ENCODE measurements around the gene HAO2.

DNA sequence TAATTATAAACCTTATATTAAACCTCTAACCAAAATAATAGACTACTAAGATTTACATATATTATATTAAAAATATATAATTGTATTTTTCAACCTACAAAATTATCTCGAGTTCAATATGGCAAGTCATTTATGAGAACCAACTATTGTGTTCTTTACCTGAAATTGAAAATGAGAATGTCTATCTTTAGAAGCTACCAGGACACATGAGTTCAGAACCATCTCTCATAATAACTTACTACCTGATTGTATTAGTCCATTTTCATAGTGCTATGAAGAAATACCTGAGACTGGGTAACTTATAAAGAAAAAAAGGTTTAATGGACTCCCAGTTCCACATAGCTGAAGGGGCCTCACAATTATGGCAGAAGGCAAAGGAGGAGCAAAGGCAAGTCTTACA is 6.8 kb downstream of the HAO2 start:
- TF ChIP-seq, protein P1, sequence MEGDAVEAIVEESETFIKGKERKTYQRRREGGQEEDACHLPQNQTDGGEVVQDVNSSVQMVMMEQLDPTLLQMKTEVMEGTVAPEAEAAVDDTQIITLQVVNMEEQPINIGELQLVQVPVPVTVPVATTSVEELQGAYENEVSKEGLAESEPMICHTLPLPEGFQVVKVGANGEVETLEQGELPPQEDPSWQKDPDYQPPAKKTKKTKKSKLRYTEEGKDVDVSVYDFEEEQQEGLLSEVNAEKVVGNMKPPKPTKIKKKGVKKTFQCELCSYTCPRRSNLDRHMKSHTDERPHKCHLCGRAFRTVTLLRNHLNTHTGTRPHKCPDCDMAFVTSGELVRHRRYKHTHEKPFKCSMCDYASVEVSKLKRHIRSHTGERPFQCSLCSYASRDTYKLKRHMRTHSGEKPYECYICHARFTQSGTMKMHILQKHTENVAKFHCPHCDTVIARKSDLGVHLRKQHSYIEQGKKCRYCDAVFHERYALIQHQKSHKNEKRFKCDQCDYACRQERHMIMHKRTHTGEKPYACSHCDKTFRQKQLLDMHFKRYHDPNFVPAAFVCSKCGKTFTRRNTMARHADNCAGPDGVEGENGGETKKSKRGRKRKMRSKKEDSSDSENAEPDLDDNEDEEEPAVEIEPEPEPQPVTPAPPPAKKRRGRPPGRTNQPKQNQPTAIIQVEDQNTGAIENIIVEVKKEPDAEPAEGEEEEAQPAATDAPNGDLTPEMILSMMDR (IDR thresholded peaks at IDR 0.05) = no peak
- no peak for TF ChIP-seq ZFX (IDR thresholded peaks at IDR 0.05; ENCODE audit: borderline replicate concordance)

All from 22Rv1 (cell line).